ENCODE results near the gene PNMA6E.

- TF ChIP-seq CTCF (IDR thresholded peaks at IDR 0.05; ENCODE audit: low read length) (no peak), EZH2 (optimal IDR thresholded peaks at IDR 0.05; ENCODE audit: low read depth, low read length) (no peak)
Measured at GRCh38 chrX:153388722-153389459, 12.3 kb downstream of the PNMA6E start.

All from MM.1S (cell line).